CD4-positive, alpha-beta T cell treated with Interleukin-4 for 1 hour (primary cell): ENCODE data around the gene PLCG2.

Experiments used
- DNase-seq, 2 donors: peaks; one replicate each; pipeline ENCODE4 v3.0.0-alpha.2; 2020 to 2022

Gene PLCG2

GRCh38 chr16:81881228-81881627 lies 102.1 kb downstream of the PLCG2 start:
- DNase-seq, result no peak

GRCh38 chr16:81882559-81882958 lies 103.5 kb downstream of the PLCG2 start:
- no peak for DNase-seq

- DNase-seq, result no peak
These were observed 104.1 kb downstream of the PLCG2 start for GRCh38 chr16:81883235-81883634.

GRCh38 chr16:81885976-81886586 lies 107.0 kb downstream of the PLCG2 start:
- peak in 1 of 2 donors; percentile 31 for DNase-seq

- DNase-seq, result no peak
These were observed 109.7 kb downstream of the PLCG2 start for GRCh38 chr16:81888520-81889394.

GRCh38 chr16:81891736-81892364 lies 112.8 kb downstream of the PLCG2 start:
- DNase-seq, result no peak

GRCh38 chr16:81894592-81894991 lies 115.5 kb downstream of the PLCG2 start:
- no peak for DNase-seq

GRCh38 chr16:81896902-81897301 lies 117.8 kb downstream of the PLCG2 start:
- no peak for DNase-seq

- no peak for DNase-seq
These were observed 120.5 kb downstream of the PLCG2 start for GRCh38 chr16:81899601-81900000.

- no peak for DNase-seq
These were observed 120.9 kb downstream of the PLCG2 start for GRCh38 chr16:81900014-81900413.

- no peak for DNase-seq
These were observed 121.4 kb downstream of the PLCG2 start for GRCh38 chr16:81900456-81900855.

GRCh38 chr16:81901484-81901883 lies 122.4 kb downstream of the PLCG2 start:
- DNase-seq, result no peak

GRCh38 chr16:81902025-81902424 lies 122.9 kb downstream of the PLCG2 start:
- no peak for DNase-seq

- no peak for DNase-seq
These were observed 125.2 kb downstream of the PLCG2 start for GRCh38 chr16:81904320-81904719.

GRCh38 chr16:81905277-81905676 lies 126.2 kb downstream of the PLCG2 start:
- no peak for DNase-seq

- DNase-seq, result no peak
These were observed 128.6 kb downstream of the PLCG2 start for GRCh38 chr16:81907681-81908080.

- DNase-seq, result no peak
These were observed 129.6 kb downstream of the PLCG2 start for GRCh38 chr16:81908466-81909262.

GRCh38 chr16:81910366-81910885 lies 131.3 kb downstream of the PLCG2 start:
- DNase-seq, result no peak

- no peak for DNase-seq
These were observed 133.3 kb downstream of the PLCG2 start for GRCh38 chr16:81912395-81912794.

- no peak for DNase-seq
These were observed 134.1 kb downstream of the PLCG2 start for GRCh38 chr16:81913222-81913621.

GRCh38 chr16:81917375-81917774 lies 138.3 kb downstream of the PLCG2 start:
- no peak for DNase-seq

- DNase-seq, result no peak
These were observed 139.8 kb downstream of the PLCG2 start for GRCh38 chr16:81918927-81919326.

GRCh38 chr16:81920498-81920897 lies 141.4 kb downstream of the PLCG2 start:
- no peak for DNase-seq
